ENCODE results near the gene RDH5.

The RDH5 gene

GRCh38 chr12:55696141-55696540 is 24.1 kb upstream of the RDH5 start:
- no peak for DNase-seq (ENCODE audit: low read depth)

- no peak for DNase-seq (ENCODE audit: low read depth)
These were observed 23.3 kb upstream of the RDH5 start for GRCh38 chr12:55696796-55697462.

DNA sequence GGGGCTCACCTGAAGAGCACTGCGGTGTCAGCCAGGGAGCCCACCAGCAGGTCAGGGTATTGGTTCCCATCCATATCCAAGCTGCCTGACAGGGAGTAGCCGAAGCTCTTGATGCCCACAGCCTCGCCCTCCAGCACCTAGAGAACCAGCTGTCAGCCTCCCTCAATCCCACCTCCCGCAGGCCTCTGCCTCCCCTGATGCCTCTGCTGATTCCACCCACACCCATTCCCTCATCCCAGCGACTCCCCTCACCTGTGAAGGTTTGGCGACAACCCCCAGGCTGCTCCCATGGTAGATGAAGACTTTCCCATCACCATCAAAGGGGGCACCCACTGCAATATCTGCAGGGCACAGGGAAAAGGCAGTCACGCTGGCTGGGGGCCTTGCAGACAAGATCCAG is 22.5 kb upstream of the RDH5 start:
- DNase-seq (ENCODE audit: low read depth): no peak

GRCh38 chr12:55698241-55698955 is 21.8 kb upstream of the RDH5 start:
- no peak for DNase-seq (ENCODE audit: low read depth)

DNA sequence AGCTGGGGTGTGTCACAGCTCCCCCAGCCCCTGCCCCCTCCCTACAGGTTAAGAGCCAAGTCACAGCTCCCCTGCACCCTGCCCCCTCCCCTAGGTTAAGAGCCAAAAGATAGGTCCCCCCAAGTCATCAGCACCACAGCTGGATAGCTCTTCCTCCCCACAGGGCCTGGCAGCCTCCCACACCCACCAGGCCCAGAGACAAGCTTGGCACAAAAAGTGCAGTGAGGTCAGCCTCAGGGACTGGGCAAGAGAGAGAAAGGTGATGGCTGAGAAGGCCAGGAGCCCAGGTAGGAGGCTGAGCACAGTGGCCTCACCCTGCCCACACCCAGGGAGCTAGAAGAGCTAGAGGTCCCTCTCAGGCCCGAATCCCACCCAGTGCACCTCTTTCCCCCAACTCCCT is 21.2 kb upstream of the RDH5 start:
- DNase-seq (ENCODE audit: low read depth): no peak

GRCh38 chr12:55699471-55700055 is 20.6 kb upstream of the RDH5 start:
- no peak for DNase-seq (ENCODE audit: low read depth)

- DNase-seq (ENCODE audit: low read depth): no peak
These were observed 19.8 kb upstream of the RDH5 start for GRCh38 chr12:55700255-55701018.

GRCh38 chr12:55702861-55703260 is 17.3 kb upstream of the RDH5 start:
- no peak for DNase-seq (ENCODE audit: low read depth)

- DNase-seq (ENCODE audit: low read depth): no peak
These were observed 16.9 kb upstream of the RDH5 start for GRCh38 chr12:55703288-55703687.

GRCh38 chr12:55703901-55704761 is 16.1 kb upstream of the RDH5 start:
- DNase-seq (ENCODE audit: low read depth): no peak

GRCh38 chr12:55704824-55705718 is 15.1 kb upstream of the RDH5 start:
- no peak for DNase-seq (ENCODE audit: low read depth)

- DNase-seq (ENCODE audit: low read depth): no peak
These were observed 14.3 kb upstream of the RDH5 start for GRCh38 chr12:55705782-55706402.

DNA sequence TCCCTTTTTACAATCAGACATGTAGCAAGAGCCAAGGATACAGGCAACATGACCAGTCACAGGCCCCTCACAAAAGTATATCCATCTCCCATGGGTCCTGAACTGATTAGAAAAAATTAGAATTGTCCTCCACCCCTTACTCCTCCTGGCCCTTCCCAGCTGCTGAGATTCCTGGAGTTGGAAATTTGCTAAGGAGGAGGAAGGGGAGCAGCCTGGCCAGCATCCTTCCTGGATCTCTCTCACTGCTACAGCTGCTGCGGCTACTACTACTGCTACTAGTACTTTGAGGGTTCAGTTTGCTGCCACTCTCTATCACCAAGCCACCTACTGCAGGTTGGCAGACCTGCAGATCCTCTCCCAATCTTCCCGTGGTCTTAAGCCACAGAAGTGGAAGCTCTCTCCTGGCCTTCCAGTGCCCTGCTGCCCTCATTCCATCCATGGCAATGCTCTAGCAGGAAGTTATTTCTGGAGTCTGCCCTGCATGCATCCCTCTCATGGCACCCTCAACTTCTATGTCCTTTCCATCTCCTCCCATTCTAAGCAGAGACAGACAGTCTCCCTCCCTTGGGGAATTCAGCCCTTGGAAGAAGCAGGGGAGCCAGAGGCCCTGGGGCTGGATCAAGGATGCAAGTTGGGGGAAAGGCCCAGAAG is 13.5 kb upstream of the RDH5 start:
- DNase-seq (ENCODE audit: low read depth): no peak

GRCh38 chr12:55707219-55707671 is 12.9 kb upstream of the RDH5 start:
- DNase-seq (ENCODE audit: low read depth): no peak

DNA sequence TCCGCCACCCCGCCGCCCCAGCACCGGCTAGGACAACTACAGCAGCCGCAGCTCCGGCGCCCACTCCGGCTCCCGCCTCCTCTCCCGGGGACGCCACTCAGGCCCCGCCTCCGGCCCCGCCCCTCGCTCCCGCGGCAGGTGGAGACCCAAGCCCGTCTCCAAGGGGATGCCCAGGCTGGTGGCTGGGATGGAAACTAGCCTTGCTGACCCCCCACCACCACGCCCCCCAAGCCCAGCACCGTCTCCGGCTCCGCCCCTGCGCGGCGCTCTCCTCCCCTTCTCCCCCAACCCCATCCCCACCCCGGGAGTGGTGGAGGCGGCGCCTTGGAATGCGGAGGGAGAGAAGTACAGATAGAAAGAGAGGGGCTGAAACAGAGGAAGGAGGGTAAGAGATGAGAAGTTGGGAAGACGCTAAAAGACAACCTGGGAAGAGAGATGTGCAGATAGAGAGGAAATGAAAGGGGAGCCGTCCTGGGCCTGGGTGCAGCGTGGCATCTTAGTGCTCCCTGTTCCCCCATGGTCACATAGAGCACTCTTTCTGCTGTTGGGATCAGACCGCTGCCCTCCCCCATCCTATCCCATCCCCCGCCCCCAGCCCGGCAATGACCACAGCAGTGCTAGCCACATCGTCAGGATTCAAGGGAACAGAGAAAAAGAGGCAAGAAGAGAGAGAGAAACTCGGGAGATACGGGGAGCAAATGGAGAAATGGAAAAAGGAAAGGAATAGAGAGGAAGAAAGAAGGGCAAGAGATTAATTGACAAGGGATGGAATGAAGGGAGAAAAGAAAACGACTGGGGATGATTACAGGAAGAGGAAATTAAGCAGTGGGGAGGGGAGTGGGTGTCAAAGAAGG is 12.1 kb upstream of the RDH5 start, which contains the start of gene ITGA7:
Gene ITGA7 (minus strand): TSS at position 64 of the 854 bp plus-strand sequence. CDS start 222 bp downstream, outside the sequence.
- DNase-seq (ENCODE audit: low read depth): no peak

GRCh38 chr12:55708695-55709233 is 11.4 kb upstream of the RDH5 start:
- no peak for DNase-seq (ENCODE audit: low read depth)

- DNase-seq (ENCODE audit: low read depth): no peak
These were observed 8.2 kb upstream of the RDH5 start for GRCh38 chr12:55711786-55712553.
